Measurements from ENCODE around the gene PHACTR2. TPM values are rescaled to one million over a fixed set of nuclear protein-coding genes. Genes with fewer than 3 reads are reported as not detected.

The PHACTR2 gene
- total and polyA plus RNA-seq, 4 donors = 4.0 to 23.8 (median 15.0) TPM

DNA sequence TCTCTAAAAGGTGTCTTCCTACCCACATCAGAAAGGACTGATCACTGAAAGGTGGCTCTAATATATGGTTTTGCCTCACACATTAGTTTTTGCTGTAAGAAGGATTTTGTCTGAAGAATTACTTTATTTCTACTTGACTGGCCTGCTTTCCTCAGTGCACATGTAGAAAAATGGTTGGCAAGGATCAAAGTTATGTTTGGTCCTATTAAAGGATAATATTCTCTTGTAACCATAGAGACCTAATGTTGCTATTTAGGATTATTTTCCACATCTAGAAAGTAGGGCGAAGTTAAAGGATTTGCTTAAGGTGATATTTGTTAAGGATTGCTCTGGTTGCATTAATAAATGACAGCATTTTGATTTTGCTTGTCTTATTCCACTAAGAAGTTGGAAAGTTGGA lies 40.7 kb downstream of the PHACTR2 start:
- no peak overlapping the region for H3K27ac ChIP-seq (ENCODE audit: low read depth in 1 of 2, low read length in 2 of 2)
- no peak overlapping the region for H3K4me3 ChIP-seq (ENCODE audit: low read depth in 1 of 3, low read length in 3 of 3)
- TF ChIP-seq JUND (IDR thresholded peaks at IDR 0.05) (no peak), RAD21 (IDR thresholded peaks at IDR 0.05) (no peak), HNF4A (conservative IDR thresholded peaks at IDR 0.05) (no peak), TAF1 (conservative IDR thresholded peaks at IDR 0.05) (no peak)
- no peaks in the 10 kb centered on the region for H3K27me3 ChIP-seq (ENCODE audit: control insufficient read depth in 4 of 4, insufficient read depth in 4 of 4, low read length in 3 of 4)
- no peaks in the 10 kb centered on the region for H3K4me1 ChIP-seq (ENCODE audit: control insufficient read depth in 4 of 4, insufficient read depth in 4 of 4, low read length in 3 of 4)
- H3K9me3 ChIP-seq (ENCODE audit: control insufficient read depth in 4 of 4, low read length in 3 of 4) = no peaks in the 10 kb centered on the region
- 86% methylated on average over 1 of the region's 1 CpG for WGBS
- no peak for DNase-seq (ENCODE audit: low spot score)
- no peak overlapping the region for H3K9ac ChIP-seq (ENCODE audit: low read depth in 1 of 2, low read length in 2 of 2)
- H3K36me3 ChIP-seq (ENCODE audit: control insufficient read depth in 4 of 4, insufficient read depth in 3 of 4, low read depth in 1 of 4, low read length in 3 of 4) = peaks cover 0 to 3% (median 2%) of the 10 kb centered on the region in 4 donors

DNA sequence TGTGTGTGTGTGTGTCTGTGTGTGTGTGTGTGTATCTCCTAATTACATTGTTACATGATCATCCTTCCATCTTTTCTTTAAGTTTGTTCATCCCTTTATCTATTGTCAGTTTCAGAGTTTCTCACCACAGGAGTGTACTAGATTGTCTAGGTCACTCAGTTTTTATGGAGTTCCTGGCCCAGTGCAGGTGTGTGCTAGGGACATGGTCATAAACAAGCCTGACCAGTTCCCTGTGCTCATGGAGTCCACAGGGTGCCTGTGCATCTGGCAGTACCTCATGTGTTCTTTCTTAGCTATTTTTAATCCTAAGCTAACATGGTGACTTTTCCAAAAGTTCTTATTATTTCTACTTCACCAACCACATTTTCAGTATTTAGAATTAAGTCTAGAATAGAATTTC lies 43.9 kb downstream of the PHACTR2 start:
- Histone ChIP-seq H3K4me1 (ENCODE audit: control insufficient read depth in 4 of 4, insufficient read depth in 4 of 4, low read length in 3 of 4) (no peaks in the 10 kb centered on the region), H3K36me3 (ENCODE audit: control insufficient read depth in 4 of 4, insufficient read depth in 3 of 4, low read depth in 1 of 4, low read length in 3 of 4) (no peaks in the 10 kb centered on the region), H3K9ac (ENCODE audit: low read depth in 1 of 2, low read length in 2 of 2) (no peak overlapping the region), H3K27me3 (ENCODE audit: control insufficient read depth in 4 of 4, insufficient read depth in 4 of 4, low read length in 3 of 4) (no peaks in the 10 kb centered on the region), H3K9me3 (ENCODE audit: control insufficient read depth in 4 of 4, low read length in 3 of 4) (peaks cover 0 to 1% (median 0%) of the 10 kb centered on the region in 4 donors), H3K27ac (ENCODE audit: low read depth in 1 of 2, low read length in 2 of 2) (no peak overlapping the region), H3K4me3 (ENCODE audit: low read depth in 1 of 3, low read length in 3 of 3) (no peak overlapping the region)
- TF ChIP-seq FOXA1 (IDR thresholded peaks at IDR 0.05) (no peak), RXRA (IDR thresholded peaks at IDR 0.05) (no peak), HNF4A (conservative IDR thresholded peaks at IDR 0.05) (no peak), ZBTB33 (IDR thresholded peaks at IDR 0.05) (no peak), JUND (IDR thresholded peaks at IDR 0.05) (no peak)
- TF ChIP-seq, protein P1, sequence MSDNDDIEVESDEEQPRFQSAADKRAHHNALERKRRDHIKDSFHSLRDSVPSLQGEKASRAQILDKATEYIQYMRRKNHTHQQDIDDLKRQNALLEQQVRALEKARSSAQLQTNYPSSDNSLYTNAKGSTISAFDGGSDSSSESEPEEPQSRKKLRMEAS (IDR thresholded peaks at IDR 0.05) = no peak
- TF ChIP-seq, protein P2, sequence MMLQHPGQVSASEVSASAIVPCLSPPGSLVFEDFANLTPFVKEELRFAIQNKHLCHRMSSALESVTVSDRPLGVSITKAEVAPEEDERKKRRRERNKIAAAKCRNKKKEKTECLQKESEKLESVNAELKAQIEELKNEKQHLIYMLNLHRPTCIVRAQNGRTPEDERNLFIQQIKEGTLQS (IDR thresholded peaks at IDR 0.05) = no peak
- no peak for DNase-seq (ENCODE audit: low spot score)

- H3K36me3 ChIP-seq (ENCODE audit: control insufficient read depth in 4 of 4, insufficient read depth in 3 of 4, low read depth in 1 of 4, low read length in 3 of 4) = no peaks in the 10 kb centered on the region
- H3K4me1 ChIP-seq (ENCODE audit: control insufficient read depth in 4 of 4, insufficient read depth in 4 of 4, low read length in 3 of 4) = no peaks in the 10 kb centered on the region
- H3K4me3 ChIP-seq (ENCODE audit: low read depth in 1 of 3, low read length in 3 of 3) = no peak overlapping the region
- no peak overlapping the region for H3K27ac ChIP-seq (ENCODE audit: low read depth in 1 of 2, low read length in 2 of 2)
- 85% methylated on average over 5 of the region's 5 CpGs for WGBS
- H3K9ac ChIP-seq (ENCODE audit: low read depth in 1 of 2, low read length in 2 of 2) = no peak overlapping the region
- peaks cover 0 to 1% (median 0%) of the 10 kb centered on the region in 4 donors for H3K9me3 ChIP-seq (ENCODE audit: control insufficient read depth in 4 of 4, low read length in 3 of 4)
- no peak for DNase-seq (ENCODE audit: low spot score)
- no peaks in the 10 kb centered on the region for H3K27me3 ChIP-seq (ENCODE audit: control insufficient read depth in 4 of 4, insufficient read depth in 4 of 4, low read length in 3 of 4)
- TF ChIP-seq YY1 (IDR thresholded peaks at IDR 0.05) = no peak
- TF ChIP-seq, protein P2 (IDR thresholded peaks at IDR 0.05) = no peak
- no peak for TF ChIP-seq FOXA1 (IDR thresholded peaks at IDR 0.05)
- TF ChIP-seq, protein P3, sequence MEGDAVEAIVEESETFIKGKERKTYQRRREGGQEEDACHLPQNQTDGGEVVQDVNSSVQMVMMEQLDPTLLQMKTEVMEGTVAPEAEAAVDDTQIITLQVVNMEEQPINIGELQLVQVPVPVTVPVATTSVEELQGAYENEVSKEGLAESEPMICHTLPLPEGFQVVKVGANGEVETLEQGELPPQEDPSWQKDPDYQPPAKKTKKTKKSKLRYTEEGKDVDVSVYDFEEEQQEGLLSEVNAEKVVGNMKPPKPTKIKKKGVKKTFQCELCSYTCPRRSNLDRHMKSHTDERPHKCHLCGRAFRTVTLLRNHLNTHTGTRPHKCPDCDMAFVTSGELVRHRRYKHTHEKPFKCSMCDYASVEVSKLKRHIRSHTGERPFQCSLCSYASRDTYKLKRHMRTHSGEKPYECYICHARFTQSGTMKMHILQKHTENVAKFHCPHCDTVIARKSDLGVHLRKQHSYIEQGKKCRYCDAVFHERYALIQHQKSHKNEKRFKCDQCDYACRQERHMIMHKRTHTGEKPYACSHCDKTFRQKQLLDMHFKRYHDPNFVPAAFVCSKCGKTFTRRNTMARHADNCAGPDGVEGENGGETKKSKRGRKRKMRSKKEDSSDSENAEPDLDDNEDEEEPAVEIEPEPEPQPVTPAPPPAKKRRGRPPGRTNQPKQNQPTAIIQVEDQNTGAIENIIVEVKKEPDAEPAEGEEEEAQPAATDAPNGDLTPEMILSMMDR (IDR thresholded peaks at IDR 0.05; ENCODE audit: low read depth, low read length, missing input control) = no peak
- no peak for TF ChIP-seq RAD21 (IDR thresholded peaks at IDR 0.05)
- TF ChIP-seq RXRA (IDR thresholded peaks at IDR 0.05) = no peak
- TF ChIP-seq SP1 (IDR thresholded peaks at IDR 0.05) = no peak
- TF ChIP-seq FOXA2 (IDR thresholded peaks at IDR 0.05) = no peak
- no peak for TF ChIP-seq HNF4G (IDR thresholded peaks at IDR 0.05)
- no peak for TF ChIP-seq REST (IDR thresholded peaks at IDR 0.05)
- no peak for TF ChIP-seq JUND (IDR thresholded peaks at IDR 0.05)
- no peak for TF ChIP-seq NR2F2 (IDR thresholded peaks at IDR 0.05)
- TF ChIP-seq HNF4A (conservative IDR thresholded peaks at IDR 0.05) = no peak
- no peak for TF ChIP-seq ZBTB33 (IDR thresholded peaks at IDR 0.05)
- TF ChIP-seq, protein P1 (IDR thresholded peaks at IDR 0.05) = no peak
- no peak for TF ChIP-seq TAF1 (conservative IDR thresholded peaks at IDR 0.05)
- TF ChIP-seq EGR1 (IDR thresholded peaks at IDR 0.05; ENCODE audit: low read depth in 2 of 2) = no peak
Observed at GRCh38 chr6:143724876-143725275, 47.1 kb downstream of the PHACTR2 start.
